Brain microvascular endothelial cell (primary cell): ENCODE results near the gene AKAP11.
A peak's percentile ranks its signal among the peaks of the same experiment; 100 is the strongest.

Experiments used
- DNase-seq: peaks from one replicate; pipeline ENCODE4 v3.0.0-alpha.2; 2020
- H3K27ac ChIP-seq: fragments of 250-450 bp; sonication (Bioruptor Pico); 2 replicates; pipeline ENCODE4 v1.5.1; 2020; ENCODE audit warnings: mild to moderate bottlenecking, moderate library complexity
- H3K27me3 ChIP-seq: fragments of 250-450 bp; sonication (Bioruptor Pico); replicated peaks from 2 replicates; pipeline ENCODE4 v1.5.1; 2020; ENCODE audit warnings: mild to moderate bottlenecking
- H3K36me3 ChIP-seq: fragments of 250-450 bp; sonication (Bioruptor Pico); replicated peaks from 2 replicates; pipeline ENCODE4 v1.5.1; 2020; ENCODE audit warnings: mild to moderate bottlenecking
- H3K4me3 ChIP-seq: 2 replicates; pipeline ENCODE4 v1.5.1; 2011; ENCODE audit warnings: low read depth, mild to moderate bottlenecking, control low read depth, low read length, moderate library complexity
- CTCF ChIP-seq: IDR thresholded peaks from 2 replicates; pipeline ENCODE4 v1.5.1; 2011; ENCODE audit warnings: low read depth, mild to moderate bottlenecking, moderate library complexity, low read length, control low read depth, inconsistent platforms; ENCODE audit errors: missing control alignments
- in situ Hi-C: cut with HindIII; loops from 2 replicates; pipeline ENCODE4 v1.10.0; 2017; ENCODE audit warnings: low sequenced_read_pairs, low pct_ligation_motif_present

Gene AKAP11

GRCh38 chr13:42275098-42275471, 3.1 kb downstream of the AKAP11 start:
- in situ Hi-C loops, result no loop called here
- no peak for DNase-seq
- Histone ChIP-seq H3K27ac (no peak overlapping the region), H3K4me3 (no peak overlapping the region), H3K36me3 (no peaks in the 10 kb centered on the region), H3K27me3 (no peaks in the 10 kb centered on the region)
- TF ChIP-seq CTCF, result no peak

GRCh38 chr13:42275506-42275905, 3.6 kb downstream of the AKAP11 start:
- Histone ChIP-seq H3K4me3 (no peak overlapping the region), H3K27me3 (no peaks in the 10 kb centered on the region), H3K27ac (no peak overlapping the region), H3K36me3 (no peaks in the 10 kb centered on the region)
- in situ Hi-C loops, result no loop called here
- DNase-seq, result no peak
- no peak for TF ChIP-seq CTCF

- Histone ChIP-seq H3K27ac (no peak overlapping the region), H3K4me3 (no peak overlapping the region), H3K27me3 (no peaks in the 10 kb centered on the region), H3K36me3 (no peaks in the 10 kb centered on the region)
- in situ Hi-C loops, result no loop called here
- no peak for DNase-seq
- TF ChIP-seq CTCF, result no peak
These were observed 4.7 kb downstream of the AKAP11 start for GRCh38 chr13:42276683-42277082.

GRCh38 chr13:42277618-42278276, 5.8 kb downstream of the AKAP11 start:
- no peak for TF ChIP-seq CTCF
- in situ Hi-C loops, result no loop called here
- Histone ChIP-seq H3K27ac (peak overlapping the region; percentile 20), H3K4me3 (no peak overlapping the region), H3K36me3 (no peaks in the 10 kb centered on the region), H3K27me3 (no peaks in the 10 kb centered on the region)
- peak; percentile 44 for DNase-seq

- Histone ChIP-seq H3K4me3 (no peak overlapping the region), H3K27me3 (no peaks in the 10 kb centered on the region), H3K27ac (no peak overlapping the region), H3K36me3 (no peaks in the 10 kb centered on the region)
- no peak for TF ChIP-seq CTCF
- in situ Hi-C loops, result no loop called here
- no peak for DNase-seq
These were observed 7.1 kb downstream of the AKAP11 start for GRCh38 chr13:42279080-42279479.

GRCh38 chr13:42279986-42280385, 8.0 kb downstream of the AKAP11 start:
- Histone ChIP-seq H3K27ac (no peak overlapping the region), H3K4me3 (no peak overlapping the region), H3K27me3 (no peaks in the 10 kb centered on the region), H3K36me3 (no peaks in the 10 kb centered on the region)
- in situ Hi-C loops, result no loop called here
- no peak for TF ChIP-seq CTCF
- DNase-seq, result no peak
